Measurements from ENCODE around the gene TSSC4.

GRCh38 chr11:2368178-2368850 is 32.2 kb upstream of the TSSC4 start:
- no peak for TF ChIP-seq CTCF (conservative IDR thresholded peaks at IDR 0.05; ENCODE audit: low read length)
- no peak for TF ChIP-seq EZH2phosphoT487 (IDR thresholded peaks at IDR 0.05; ENCODE audit: borderline replicate concordance, low read depth, low read length)

Measured in OCI-LY7 (cell line).